OCI-LY7 (cell line): ENCODE measurements around the gene CDHR1.

Experiments used
- CTCF ChIP-seq: fragments of 200-600 bp; sonication (generic); conservative IDR thresholded peaks from 2 replicates; pipeline ENCODE4 v1.5.1; 2014; ENCODE audit warnings: mild to moderate bottlenecking, antibody characterized with exemption, low read length, moderate library complexity, mixed read lengths
- EZH2phosphoT487 ChIP-seq: fragments of 200-600 bp; sonication (generic); IDR thresholded peaks from 2 replicates; pipeline ENCODE4 v1.6.1; 2018; ENCODE audit warnings: low read depth, borderline replicate concordance, mild to moderate bottlenecking, mixed run types, antibody characterized with exemption, low read length, moderate library complexity, mixed read lengths

DNA sequence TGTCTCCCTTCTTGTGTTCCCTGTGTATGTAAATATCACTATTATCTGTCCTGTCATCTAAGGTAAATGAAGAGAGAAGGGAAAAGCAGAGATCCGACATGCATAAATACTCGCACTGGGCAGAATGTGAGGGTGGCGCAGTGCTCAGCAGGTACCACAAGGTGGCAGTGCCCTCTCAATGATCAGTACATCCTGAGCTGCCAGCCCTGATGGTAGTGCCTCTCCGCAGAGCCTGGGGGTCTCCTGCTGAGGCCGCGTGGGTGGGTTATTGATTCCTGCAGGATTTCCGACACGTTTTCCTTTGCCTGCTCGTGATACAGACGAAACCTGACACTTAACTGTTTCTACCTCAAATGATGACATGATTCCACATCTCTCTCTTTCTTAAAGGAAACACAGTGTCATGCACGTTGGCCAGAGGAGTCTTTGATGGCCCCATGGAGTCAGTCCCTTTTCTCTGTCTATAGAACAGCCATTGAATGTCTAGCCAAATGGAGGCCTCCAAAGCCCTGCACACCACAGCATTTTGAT is 70.3 kb downstream of the CDHR1 start:
- TF ChIP-seq CTCF, result peak; percentile 96
- TF ChIP-seq EZH2phosphoT487, result no peak
